ENCODE results near the gene SLC22A16. TPM values are rescaled to one million over a fixed set of nuclear protein-coding genes. Genes with fewer than 3 reads are reported as not detected.

Gene SLC22A16
- not detected in 2 replicates for polyA plus RNA-seq (2012; rRNA removed)
- polyA plus RNA-seq (2012; cell fraction: cytosol; rRNA removed) = 0.01 and 0.04 TPM in 2 replicates
- polyA plus RNA-seq (2012; cell fraction: nucleus; rRNA removed) = 0.02 TPM in 1 of 2 replicates, not detected in the other

GRCh38 chr6:110476046-110476849 is at the start of gene SLC22A16:
SLC22A16 (minus strand) TSS chr6:110476613; CDS start chr6:110476574, 39 bp downstream.
- Histone ChIP-seq H3K9ac (no peak within 1 kb of the TSS), H3K4me1 (ENCODE audit: control insufficient read depth in 1 of 2, insufficient read depth in 2 of 2, low read depth in 1 of 2, low read length in 1 of 2) (no peaks in the 10 kb centered on the region; a peak in 1 of 4 replicates), H3K9me3 (no peaks in the 10 kb centered on the region; the same call in 1 of the 2 replicates), H3K4me2 (peak within 1 kb of the TSS; percentile 68), H3K27me3 (ENCODE audit: insufficient read depth) (no peaks in the 10 kb centered on the region; the same call in 1 of the 2 replicates), H3K4me3 (ENCODE audit: low read depth in 2 of 2, low read length in 1 of 2) (peak within 1 kb of the TSS in 1 of 2 experiments; percentile 38; a peak in 2 of 4 replicates), H3K79me2 (ENCODE audit: insufficient read depth) (no peaks in the 10 kb centered on the region), H3K27ac (ENCODE audit: low read depth in 2 of 2, low read length in 1 of 2) (no peak within 1 kb of the TSS), H3K36me3 (replicated peaks in 1 of 2; ENCODE audit: control insufficient read depth in 1 of 2, insufficient read depth in 2 of 2, low read length in 1 of 2) (no peaks in the 10 kb centered on the region), H3K9me2 (no peaks in the 10 kb centered on the region), H2AFZ (ENCODE audit: low read depth) (no peak within 1 kb of the TSS), H3F3A (replicated peaks; ENCODE audit: insufficient read depth) (no peaks in the 10 kb centered on the region), H4K20me1 (ENCODE audit: insufficient read depth) (no peaks in the 10 kb centered on the region)
- CTCF ChIA-PET = interaction anchor here (1.1 to 2.7 kb wide), 3 partner anchors 15 to 437 kb away, joined by 4 to 7 read pairs (median 5); no protein-coding TSS in a partner anchor
- DNase-seq = peak; percentile 74
- POLR2A ChIA-PET = no interaction called here
- WGBS (ENCODE audit: low lambda C conversion rate) = 22% methylated on average over 68 of the region's 85 CpGs
- TF ChIP-seq RFX5 (IDR thresholded peaks at IDR 0.05; ENCODE audit: low read length) (0 out of 2 replicates have a peak, but pooled peaks have one; percentile 31), NRF1 (IDR thresholded peaks at IDR 0.05; ENCODE audit: low read depth, low read length) (no peak)

- Histone ChIP-seq H3K27me3 (ENCODE audit: insufficient read depth) (no peaks in the 10 kb centered on the region), H3K27ac (ENCODE audit: low read depth in 2 of 2, low read length in 1 of 2) (no peak overlapping the region), H3F3A (replicated peaks; ENCODE audit: insufficient read depth) (peaks cover 23% of the 10 kb centered on the region), H3K4me2 (no peak overlapping the region), H2AFZ (ENCODE audit: low read depth) (no peak overlapping the region), H4K20me1 (ENCODE audit: insufficient read depth) (no peaks in the 10 kb centered on the region), H3K4me3 (ENCODE audit: low read depth in 2 of 2, low read length in 1 of 2) (no peak overlapping the region), H3K4me1 (ENCODE audit: control insufficient read depth in 1 of 2, insufficient read depth in 2 of 2, low read depth in 1 of 2, low read length in 1 of 2) (peaks cover 0 to 18% of the 10 kb centered on the region in 2 experiments; a peak in 2 of 4 replicates), H3K36me3 (replicated peaks in 1 of 2; ENCODE audit: control insufficient read depth in 1 of 2, insufficient read depth in 2 of 2, low read length in 1 of 2) (no peaks in the 10 kb centered on the region), H3K79me2 (ENCODE audit: insufficient read depth) (no peaks in the 10 kb centered on the region), H3K9me2 (no peaks in the 10 kb centered on the region), H3K9me3 (no peaks in the 10 kb centered on the region), H3K9ac (no peak overlapping the region)
- POLR2A ChIA-PET = no interaction called here
- WGBS (ENCODE audit: low lambda C conversion rate) = 63% methylated on average over 4 of the region's 4 CpGs
- CTCF ChIA-PET = interaction anchor here (2.1 kb wide), 1 partner anchor 425 kb away, joined by 4 read pairs; no protein-coding TSS in a partner anchor
- no peak for TF ChIP-seq NRF1 (IDR thresholded peaks at IDR 0.05; ENCODE audit: low read depth, low read length)
- no peak for TF ChIP-seq MEF2A (IDR thresholded peaks at IDR 0.05; ENCODE audit: borderline replicate concordance, low read depth)
- no peak for TF ChIP-seq PBX3 (IDR thresholded peaks at IDR 0.05)
- no peak for TF ChIP-seq FOXM1 (IDR thresholded peaks at IDR 0.05; ENCODE audit: low read depth)
- no peak for TF ChIP-seq RFX5 (IDR thresholded peaks at IDR 0.05; ENCODE audit: low read length)
- TF ChIP-seq ZBTB33 (IDR thresholded peaks at IDR 0.05; ENCODE audit: borderline replicate concordance, low read depth) = no peak
- TF ChIP-seq RXRA (IDR thresholded peaks at IDR 0.05; ENCODE audit: borderline replicate concordance, low read depth) = no peak
- no peak for DNase-seq
Observed at GRCh38 chr6:110525001-110525400, 48.6 kb upstream of the SLC22A16 start.

Data from SK-N-SH (cell line).